LHCN-M2 (cell line): ENCODE data around the gene KLK11. TPM values are rescaled to one million over a fixed set of nuclear protein-coding genes. Genes with fewer than 3 reads are reported as not detected.

Experiments
- total RNA-seq: library from RNA; depleted of rRNA; stranded (reverse); fragments of >200 nt; gene quantifications from 2 replicates; pipeline ENCODE4 v1.2.3, GENCODE V29; 2014; rRNA removed

KLK11 gene
- total RNA-seq, 1 experiment from 2014 or later = not detected

Other genes starting within 250 kb of the KLK11 start
- not detected in 2 replicates for gene ACP4, start 236.2 kb downstream of the KLK11 start, total RNA-seq
- gene KLK1, start 202.8 kb downstream of the KLK11 start, total RNA-seq = not detected in 2 replicates
- not detected in 2 replicates for gene KLK15, start 193.0 kb downstream of the KLK11 start, total RNA-seq
- gene KLK3, start 171.7 kb downstream of the KLK11 start, total RNA-seq = not detected in 2 replicates
- gene KLK2, start 153.2 kb downstream of the KLK11 start, total RNA-seq = not detected in 2 replicates
- gene KLK4, start 115.2 kb downstream of the KLK11 start, total RNA-seq = not detected in 2 replicates
- not detected in 2 replicates for gene KLK5, start 73.6 kb downstream of the KLK11 start, total RNA-seq
- not detected in 2 replicates for gene KLK6, start 57.0 kb downstream of the KLK11 start, total RNA-seq
- gene KLK7, start 42.7 kb downstream of the KLK11 start, total RNA-seq = not detected in 2 replicates
- gene KLK8, start 25.0 kb downstream of the KLK11 start, total RNA-seq = not detected in 2 replicates
- not detected in 2 replicates for gene KLK10, start 6.9 kb downstream of the KLK11 start, total RNA-seq
- gene KLK12, start 8.4 kb upstream of the KLK11 start, total RNA-seq = not detected in 2 replicates
- not detected in 2 replicates for gene KLK13, start 38.5 kb upstream of the KLK11 start, total RNA-seq
- not detected in 2 replicates for gene KLK14, start 56.3 kb upstream of the KLK11 start, total RNA-seq
- 13.8 and 13.9 TPM in 2 replicates for gene CTU1, start 81.8 kb upstream of the KLK11 start, total RNA-seq
- gene SIGLEC9, start 98.3 kb upstream of the KLK11 start, total RNA-seq = not detected in 2 replicates
- not detected in 2 replicates for gene SIGLEC7, start 115.7 kb upstream of the KLK11 start, total RNA-seq
- gene CD33, start 198.5 kb upstream of the KLK11 start, total RNA-seq = 0.11 and 1.3 TPM in 2 replicates
- not detected in 2 replicates for gene SIGLECL1, start 224.5 kb upstream of the KLK11 start, total RNA-seq